A549 treated with Hydrocortisone at 1 μM for 4 hours (cell line): ENCODE measurements around the gene EFCAB10. TPM values are rescaled to one million over a fixed set of nuclear protein-coding genes. Genes with fewer than 3 reads are reported as not detected.

Source experiments
- total RNA-seq: library from RNA; stranded (reverse); fragments of 200-300 nt; extraction: Qiagen RNA extraction; gene quantifications from 5 replicates; pipeline ENCODE4 v1.2.3, GENCODE V29; 2022

EFCAB10 gene
- 2.3 to 3.5 TPM (median 3.2 TPM) in 5 replicates for total RNA-seq

DNA sequence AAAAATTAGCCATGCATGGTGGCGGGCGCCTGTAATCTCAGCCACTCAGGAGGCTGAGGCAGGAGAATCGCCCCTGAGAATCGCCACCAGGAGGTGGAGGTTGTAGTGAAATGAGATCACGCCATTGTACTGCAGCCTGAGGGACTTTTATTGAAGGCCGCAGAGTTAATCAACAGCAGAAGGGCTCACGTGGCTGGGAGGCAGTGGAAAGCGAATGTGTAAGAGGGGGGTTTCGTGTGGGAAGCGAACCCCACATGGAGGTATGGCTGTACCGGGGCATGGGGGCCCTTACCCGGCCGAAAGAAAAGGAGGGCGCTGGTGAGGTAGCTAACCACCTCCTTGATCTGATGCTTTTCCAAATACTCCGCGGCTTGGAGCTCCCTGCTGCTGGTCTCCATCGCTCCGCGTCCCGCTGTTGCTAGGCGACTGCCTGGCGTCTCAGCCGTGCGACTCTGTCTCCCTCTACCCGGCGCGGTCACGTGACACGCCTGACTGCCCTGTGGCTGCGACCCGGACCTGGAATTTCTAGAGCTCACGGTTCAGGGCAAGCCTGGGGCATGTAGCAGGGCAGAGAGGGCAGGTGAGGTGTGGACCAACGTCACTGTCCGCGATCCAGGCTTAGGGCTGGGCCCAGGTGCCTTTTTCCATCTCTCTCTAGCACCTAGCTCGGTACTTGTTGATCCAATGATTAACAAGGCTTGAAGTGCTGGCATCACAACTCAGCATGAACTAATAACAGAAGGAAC, at the start of gene EFCAB10:
EFCAB10 (minus strand) TSS at position 428 of the 746 bp plus-strand sequence; CDS start at position 398, 30 bp downstream.

GRCh38 chr7:105531792-105532671, 49.3 kb downstream of the EFCAB10 start, which contains the start of gene RINT1:
Gene RINT1, plus strand, starts transcription at chr7:105532201. Its CDS starts 115 bp downstream, at chr7:105532316.

DNA sequence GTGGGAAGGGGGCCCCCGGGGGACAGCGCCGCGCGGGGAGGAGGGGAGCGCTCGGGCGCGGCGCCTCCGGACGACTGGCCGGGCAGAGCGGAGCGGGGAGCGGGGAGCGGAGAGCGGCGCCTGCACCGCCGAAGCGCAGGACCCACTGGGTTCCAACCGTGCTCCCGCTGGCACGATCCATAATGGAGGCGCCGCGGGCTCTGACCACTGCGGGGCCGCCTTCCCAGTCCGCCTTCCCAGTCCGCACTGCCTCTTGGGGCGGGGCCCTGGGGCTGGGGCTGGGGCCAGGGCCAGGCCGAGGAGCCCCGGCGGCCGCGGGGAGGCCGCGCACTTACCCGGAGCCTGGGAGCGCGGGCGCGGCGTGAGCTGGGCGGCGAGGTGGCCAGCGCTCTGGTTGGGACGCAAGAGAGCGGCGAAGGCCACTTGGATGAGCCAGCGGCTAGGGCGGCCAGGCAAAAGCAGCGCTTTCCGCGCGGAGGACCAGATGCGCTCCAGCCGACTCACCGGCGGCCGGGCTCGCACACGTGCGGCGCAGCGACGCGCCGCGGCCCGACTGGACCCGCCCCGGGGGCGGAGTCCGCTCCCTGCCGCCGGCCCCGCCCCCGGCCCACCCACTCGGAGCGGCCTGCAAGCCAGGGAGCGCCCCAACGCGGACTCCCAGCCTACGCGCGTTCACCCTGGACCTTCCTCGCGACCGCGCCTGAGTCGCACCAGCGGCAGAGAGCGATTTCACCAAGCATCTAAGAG, 59.4 kb downstream of the EFCAB10 start, which contains the start of gene PUS7:
PUS7 (minus strand) TSS at position 555 of the 747 bp plus-strand sequence. CDS start 13,759 bp downstream, outside the sequence.

Other genes starting within 250 kb of the EFCAB10 start
- gene SRPK2, start 192.6 kb downstream of the EFCAB10 start, total RNA-seq: 28.1 to 43.1 TPM (median 35.0 TPM) in 5 replicates
- gene PUS7, start 59.2 kb downstream of the EFCAB10 start, total RNA-seq: 22.5 to 36.2 TPM (median 26.4 TPM) in 5 replicates
- 13.2 to 19.2 TPM (median 14.5 TPM) in 5 replicates for gene RINT1, start 49.3 kb downstream of the EFCAB10 start, total RNA-seq